Measurements from ENCODE around the gene SLC13A1. TPM values are rescaled to one million over a fixed set of nuclear protein-coding genes. Genes with fewer than 3 reads are reported as not detected.

Gene SLC13A1
- total RNA-seq, 1 donor from 2014 or later, result not detected

DNA sequence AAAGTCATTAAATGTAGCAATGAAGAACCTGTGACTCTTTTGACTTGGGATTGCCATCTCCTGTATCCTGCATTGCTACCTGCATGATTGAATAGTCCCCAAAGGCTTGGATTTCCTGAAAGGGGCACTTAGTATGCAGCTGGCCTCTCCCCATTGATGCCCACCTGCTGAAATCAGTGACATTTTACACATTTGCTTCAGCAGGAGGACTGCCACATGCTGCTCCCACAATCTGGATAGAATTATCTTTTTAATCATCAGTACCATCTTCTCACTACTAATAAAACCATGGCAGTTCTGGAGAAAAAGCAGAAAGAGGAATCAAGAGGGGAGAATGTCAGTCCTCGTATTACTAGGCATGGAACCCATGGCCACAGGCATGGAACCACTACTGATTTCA lies 67.8 kb downstream of the SLC13A1 start:
- no peak for TF ChIP-seq CTCF (IDR thresholded peaks at IDR 0.05; ENCODE audit: insufficient read depth, low read length, poor library complexity, severe bottlenecking)
- no peak for DNase-seq (ENCODE audit: low read depth)
- no peak overlapping the region for H3K4me3 ChIP-seq (ENCODE audit: low read depth, low read length)
- no peaks in the 10 kb centered on the region for H3K36me3 ChIP-seq (ENCODE audit: control insufficient read depth, insufficient read depth, low read length)
- H3K27me3 ChIP-seq (ENCODE audit: control insufficient read depth, insufficient read depth, low read length), result no peaks in the 10 kb centered on the region

DNA sequence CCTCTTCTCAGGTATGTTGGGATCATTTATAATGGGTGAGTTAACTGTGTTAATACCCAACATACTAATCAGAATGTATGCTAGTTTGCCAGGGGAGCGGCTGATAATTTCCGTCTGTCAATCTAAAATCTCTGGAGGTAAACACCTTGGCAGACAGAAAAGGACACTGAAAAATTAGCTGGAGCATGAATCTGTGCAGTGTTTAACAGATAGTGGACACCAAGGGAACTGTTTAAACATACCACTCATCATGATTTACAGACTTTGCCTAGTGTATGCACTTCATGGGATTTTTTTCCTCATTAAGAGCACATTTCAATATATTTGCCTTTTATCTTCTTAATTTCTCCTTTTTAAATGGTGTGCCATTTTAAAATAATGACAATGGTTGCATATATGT lies 68.2 kb downstream of the SLC13A1 start:
- Histone ChIP-seq H3K36me3 (ENCODE audit: control insufficient read depth, insufficient read depth, low read length) (no peaks in the 10 kb centered on the region), H3K4me3 (ENCODE audit: low read depth, low read length) (no peak overlapping the region), H3K27me3 (ENCODE audit: control insufficient read depth, insufficient read depth, low read length) (no peaks in the 10 kb centered on the region)
- TF ChIP-seq CTCF (IDR thresholded peaks at IDR 0.05; ENCODE audit: insufficient read depth, low read length, poor library complexity, severe bottlenecking), result no peak
- DNase-seq (ENCODE audit: low read depth), result no peak

- no peaks in the 10 kb centered on the region for H3K36me3 ChIP-seq (ENCODE audit: control insufficient read depth, insufficient read depth, low read length)
- H3K4me3 ChIP-seq (ENCODE audit: low read depth, low read length), result no peak overlapping the region
- no peak for TF ChIP-seq CTCF (IDR thresholded peaks at IDR 0.05; ENCODE audit: insufficient read depth, low read length, poor library complexity, severe bottlenecking)
- no peak for DNase-seq (ENCODE audit: low read depth)
- H3K27me3 ChIP-seq (ENCODE audit: control insufficient read depth, insufficient read depth, low read length), result no peaks in the 10 kb centered on the region
Measured at GRCh38 chr7:123131140-123131539, 68.6 kb downstream of the SLC13A1 start.

DNA sequence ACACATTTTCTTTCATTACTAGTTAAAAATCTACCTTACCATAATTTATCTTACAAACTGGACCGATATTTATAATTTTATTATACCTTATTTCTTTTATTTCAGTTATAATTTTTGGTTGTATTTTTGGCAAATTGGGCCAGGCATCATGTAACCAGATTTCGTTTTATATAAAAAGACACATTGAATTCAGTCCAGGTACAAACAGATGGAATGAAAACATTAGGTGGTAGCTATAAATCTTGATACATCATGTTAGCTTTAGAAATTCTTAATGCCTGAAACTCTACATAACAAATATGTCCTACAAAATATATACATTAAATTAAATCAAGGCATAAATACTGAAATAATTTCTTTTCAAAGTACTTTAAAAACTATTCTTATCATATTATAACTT lies 73.1 kb downstream of the SLC13A1 start:
- Histone ChIP-seq H3K27me3 (ENCODE audit: control insufficient read depth, insufficient read depth, low read length) (no peaks in the 10 kb centered on the region), H3K4me3 (ENCODE audit: low read depth, low read length) (no peak overlapping the region), H3K36me3 (ENCODE audit: control insufficient read depth, insufficient read depth, low read length) (no peaks in the 10 kb centered on the region)
- no peak for DNase-seq (ENCODE audit: low read depth)
- no peak for TF ChIP-seq CTCF (IDR thresholded peaks at IDR 0.05; ENCODE audit: insufficient read depth, low read length, poor library complexity, severe bottlenecking)

GRCh38 chr7:123126171-123126570 lies 73.6 kb downstream of the SLC13A1 start:
- TF ChIP-seq CTCF (IDR thresholded peaks at IDR 0.05; ENCODE audit: insufficient read depth, low read length, poor library complexity, severe bottlenecking), result no peak
- no peak for DNase-seq (ENCODE audit: low read depth)
- Histone ChIP-seq H3K27me3 (ENCODE audit: control insufficient read depth, insufficient read depth, low read length) (no peaks in the 10 kb centered on the region), H3K36me3 (ENCODE audit: control insufficient read depth, insufficient read depth, low read length) (no peaks in the 10 kb centered on the region), H3K4me3 (ENCODE audit: low read depth, low read length) (no peak overlapping the region)

DNA sequence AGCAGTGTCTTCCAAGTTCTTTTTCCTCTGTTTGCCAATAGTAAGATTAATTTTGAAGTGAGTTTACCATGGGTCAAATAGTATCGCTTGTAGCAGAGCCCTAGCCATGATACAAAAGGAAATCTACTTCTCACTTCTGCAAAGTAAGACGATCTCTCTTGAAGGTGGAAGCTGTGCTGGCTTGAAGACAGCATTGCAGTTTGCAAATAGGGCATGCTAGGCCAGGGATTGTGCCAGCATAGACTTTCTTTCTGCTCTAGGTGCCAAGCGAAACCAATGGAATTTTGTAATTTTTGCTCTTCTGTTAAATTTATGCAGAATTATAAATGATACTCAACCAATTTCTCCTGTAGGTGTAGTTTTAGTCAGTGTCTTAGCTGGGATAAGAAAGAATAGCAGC lies 74.5 kb downstream of the SLC13A1 start:
- H3K27me3 ChIP-seq (ENCODE audit: control insufficient read depth, insufficient read depth, low read length), result no peaks in the 10 kb centered on the region
- H3K4me3 ChIP-seq (ENCODE audit: low read depth, low read length), result no peak overlapping the region
- no peak for DNase-seq (ENCODE audit: low read depth)
- no peaks in the 10 kb centered on the region for H3K36me3 ChIP-seq (ENCODE audit: control insufficient read depth, insufficient read depth, low read length)
- no peak for TF ChIP-seq CTCF (IDR thresholded peaks at IDR 0.05; ENCODE audit: insufficient read depth, low read length, poor library complexity, severe bottlenecking)

Data from kidney epithelial cell (primary cell).